H1 (cell line): ENCODE measurements around the gene SVIL. TPM values are rescaled to one million over a fixed set of nuclear protein-coding genes. Genes with fewer than 3 reads are reported as not detected.

ENCODE experiments used
- CTCF ChIA-PET: fragments of 300-600 bp; sonication (Branson Sonifier 250); formaldehyde crosslinking; loops from one replicate; lab custom pipeline; 2021; ENCODE audit not compliant: partially characterized antibody; lab: Charles Lee
- POLR2A ChIA-PET: fragments of 300-600 bp; sonication (Branson Sonifier 250); formaldehyde crosslinking; loops from one replicate; lab custom pipeline; 2021; ENCODE audit warnings: inconsistent platforms; ENCODE audit not compliant: partially characterized antibody; lab: Charles Lee
- DNase-seq, 2 experiments: peaks; one replicate each; pipeline versions ENCODE4 v3.0.0 to v3.0.0-alpha.2; 2010 to 2022; ENCODE audit warnings: low spot score in 2 of 2, low read depth in 1 of 2, mixed read lengths in 1 of 2
- FAIRE-seq: peaks from 2 replicates; lab custom pipeline; 2011; peaks lifted over from hg19 to GRCh38; lab: Jason Lieb, UNC
- H2AFZ ChIP-seq: 2 replicates; pipeline ENCODE4 v1.8.1; 2012; ENCODE audit warnings: low read length, inconsistent platforms
- H2AK5ac ChIP-seq: 2 replicates; pipeline ENCODE4 v1.6.1; 2013; ENCODE audit warnings: low read depth, low read length
- H2BK120ac ChIP-seq: replicated peaks from 2 replicates; pipeline ENCODE3; 2013; ENCODE audit warnings: low read depth, low read length, inconsistent platforms
- H2BK12ac ChIP-seq: 2 replicates; pipeline ENCODE4 v1.6.1; 2013; ENCODE audit warnings: low read depth, low read length
- H2BK15ac ChIP-seq: 2 replicates; pipeline ENCODE4 v1.6.1; 2013; ENCODE audit warnings: low read length
- H2BK20ac ChIP-seq: 2 replicates; pipeline ENCODE4 v1.6.1; 2013; ENCODE audit warnings: low read length
- H2BK5ac ChIP-seq: 2 replicates; pipeline ENCODE4 v1.6.1; 2013; ENCODE audit warnings: low read depth, low read length
- H3K14ac ChIP-seq: 2 replicates; pipeline ENCODE4 v1.6.1; 2013; ENCODE audit warnings: inconsistent platforms; ENCODE audit not compliant: insufficient read length
- H3K18ac ChIP-seq: 2 replicates; pipeline ENCODE4 v1.6.1; 2013; ENCODE audit warnings: low read length; ENCODE audit errors: extremely low read depth
- H3K23ac ChIP-seq: 2 replicates; pipeline ENCODE4 v1.6.1; 2013; ENCODE audit warnings: inconsistent platforms; ENCODE audit not compliant: insufficient read length
- H3K23me2 ChIP-seq: 2 replicates; pipeline ENCODE4 v1.6.1; 2013; ENCODE audit warnings: low read depth, low read length
- H3K27ac ChIP-seq: 2 replicates; pipeline ENCODE4 v1.6.1; 2011; ENCODE audit warnings: low read depth, low read length, inconsistent platforms
- H3K27me3 ChIP-seq, 4 experiments: replicated peaks in 1 of 4; 1 replicate in 1 of 4; 2 replicates in 3 of 4; pipeline versions ENCODE4 v1.6.1 to v1.8.1; 2011 to 2013; ENCODE audit warnings: low read length in 3 of 4, mild to moderate bottlenecking in 3 of 4, inconsistent platforms in 2 of 4, mixed read lengths in 2 of 4, moderate library complexity in 1 of 4; ENCODE audit not compliant: control insufficient read depth in 3 of 4, insufficient read depth in 3 of 4; ENCODE audit errors: extremely low read depth in 1 of 4
- H3K36me3 ChIP-seq, 4 experiments: 2 replicates each; pipeline versions ENCODE4 v1.6.1 to v1.8.1; 2011 to 2013; ENCODE audit warnings: mild to moderate bottlenecking in 4 of 4, low read length in 3 of 4, moderate library complexity in 2 of 4, control low read depth in 1 of 4, inconsistent platforms in 1 of 4; ENCODE audit not compliant: insufficient read depth in 4 of 4, control insufficient read depth in 2 of 4
- H3K4ac ChIP-seq: replicated peaks from 2 replicates; pipeline ENCODE3; 2013; ENCODE audit warnings: low read length, low read depth, mixed read lengths, inconsistent platforms; ENCODE audit not compliant: insufficient read length
- H3K4me1 ChIP-seq, 4 experiments: replicated peaks in 1 of 4; 1 replicate in 1 of 4; 2 replicates in 3 of 4; pipeline versions ENCODE4 v1.6.1 to v1.8.1; 2011 to 2013; ENCODE audit warnings: low read length in 3 of 4, inconsistent platforms in 2 of 4, mixed read lengths in 1 of 4; ENCODE audit not compliant: insufficient read depth in 4 of 4, control insufficient read depth in 3 of 4
- H3K4me2 ChIP-seq, 2 experiments: 2 replicates each; pipeline versions ENCODE4 v1.6.1 to v1.8.1; 2011 to 2013; ENCODE audit warnings: low read depth in 2 of 2, low read length in 2 of 2, control low read depth in 1 of 2, inconsistent platforms in 1 of 2, mild to moderate bottlenecking in 1 of 2; ENCODE audit not compliant: insufficient read depth in 1 of 2
- H3K4me3 ChIP-seq, 4 experiments: fragments of 200-600, 300-600 bp in 1 of 4; sonication (generic), shearing (Covaris generic), sonication (Bioruptor Twin) in 1 of 4; 2 replicates each; pipeline versions ENCODE4 v1.5.1 to v1.8.1; 2011 to 2016; ENCODE audit warnings: low read length in 4 of 4, low read depth in 3 of 4, control low read depth in 2 of 4, inconsistent platforms in 2 of 4, mild to moderate bottlenecking in 2 of 4, mixed read lengths in 1 of 4, moderate library complexity in 1 of 4; ENCODE audit not compliant: insufficient read depth in 2 of 4; ENCODE audit errors: extremely low read depth in 1 of 4
- H3K56ac ChIP-seq: replicated peaks from 2 replicates; pipeline ENCODE3; 2013; ENCODE audit warnings: low read depth, mild to moderate bottlenecking, mixed read lengths, low read length, inconsistent platforms; ENCODE audit not compliant: insufficient read length
- H3K79me1 ChIP-seq: 2 replicates; pipeline ENCODE4 v1.6.1; 2013; ENCODE audit warnings: low read depth, low read length, control low read depth
- H3K79me2 ChIP-seq, 2 experiments: 2 replicates each; pipeline versions ENCODE4 v1.6.1 to v1.8.1; 2012 to 2013; ENCODE audit warnings: low read length in 2 of 2, mild to moderate bottlenecking in 2 of 2, inconsistent platforms in 1 of 2; ENCODE audit not compliant: insufficient read depth in 2 of 2, control insufficient read depth in 1 of 2
- H3K9ac ChIP-seq, 4 experiments: replicated peaks in 1 of 4; 1 replicate in 1 of 4; 2 replicates in 3 of 4; pipeline versions ENCODE4 v1.6.1 to v1.8.1; 2011 to 2013; ENCODE audit warnings: low read depth in 3 of 4, low read length in 3 of 4, control low read depth in 2 of 4, mild to moderate bottlenecking in 2 of 4, moderate library complexity in 2 of 4, inconsistent platforms in 1 of 4; ENCODE audit errors: extremely low read depth in 1 of 4
- H3K9me3 ChIP-seq, 2 experiments: 2 replicates each; pipeline versions ENCODE4 v1.6.1 to v1.8.1; 2012 to 2013; ENCODE audit warnings: mild to moderate bottlenecking in 2 of 2, moderate library complexity in 2 of 2, control low read depth in 1 of 2, inconsistent platforms in 1 of 2, low read depth in 1 of 2, low read length in 1 of 2, mixed read lengths in 1 of 2; ENCODE audit not compliant: insufficient read depth in 2 of 2
- H4K20me1 ChIP-seq, 2 experiments: replicated peaks in 1 of 2; 2 replicates each; pipeline versions ENCODE3 to v1.8.1; 2011 to 2013; ENCODE audit warnings: inconsistent platforms in 2 of 2, low read length in 2 of 2, mild to moderate bottlenecking in 1 of 2; ENCODE audit not compliant: insufficient read depth in 2 of 2, control insufficient read depth in 1 of 2
- H4K5ac ChIP-seq: 2 replicates; pipeline ENCODE4 v1.6.1; 2013; ENCODE audit warnings: low read length, low read depth, mixed read lengths, inconsistent platforms; ENCODE audit not compliant: insufficient read length
- H4K8ac ChIP-seq: 2 replicates; pipeline ENCODE4 v1.8.0; 2013; ENCODE audit warnings: mild to moderate bottlenecking, moderate library complexity, low read length, inconsistent platforms; ENCODE audit not compliant: insufficient read depth; ENCODE audit errors: extremely low read depth
- H4K91ac ChIP-seq: replicated peaks from 2 replicates; pipeline ENCODE3; 2013; ENCODE audit warnings: low read length, mixed read lengths, inconsistent platforms; ENCODE audit not compliant: insufficient read length
- TCF12 ChIP-seq: IDR thresholded peaks from 2 replicates; pipeline ENCODE4 v1.6.1; 2011; ENCODE audit warnings: low read depth, mild to moderate bottlenecking, low read length
- WGBS, 2 experiments: shearing (Covaris generic) in 1 of 2; methylation state at CpG; one replicate each; pipeline versions ENCODE4 v1.1.6 to v1.1.7; 2013 to 2015; ENCODE audit warnings: low lambda C conversion rate in 2 of 2, mixed read lengths in 2 of 2, inconsistent platforms in 1 of 2, low coverage in 1 of 2, missing lambda C conversion rate in 1 of 2; ENCODE audit not compliant: insufficient replicate concordance in 2 of 2, insufficient coverage in 1 of 2, insufficient read length in 1 of 2; ENCODE audit errors: extremely low coverage in 1 of 2, missing lambda C conversion rate in 1 of 2; 5-methylcytosine and 5-hydroxymethylcytosine counted together
- polyA plus RNA-seq, 7 experiments: library from polyadenylated mRNA; depleted of rRNA in 3 of 7; stranded (reverse) in 5 of 7; unstranded in 2 of 7; fragments of >200 nt in 5 of 7; fragments of 200-250 nt in 2 of 7; gene quantifications; 1 replicate in 5 of 7; 2 replicates in 1 of 7; 4 replicates in 1 of 7; pipeline versions ENCODE4 v1.2.1 to v1.2.3, GENCODE V29; 2011 to 2013; ENCODE audit warnings: missing spikeins in 2 of 7, mixed read lengths in 2 of 7
- total RNA-seq: library from RNA; stranded (reverse); fragmentation: NEBNext Ultra II Directional; extraction: Animal tissue kit (Norgen Biotek cat#: 25700); gene quantifications from 2 replicates; pipeline ENCODE4 v1.2.1, GENCODE V29; 2021
- TF ChIP-seq, protein P1 (sequence below), 3 experiments: IDR thresholded peaks; 1 replicate in 2 of 3; 2 replicates in 1 of 3; pipeline versions ENCODE4 v1.5.1 to v1.6.1; 2011; ENCODE audit warnings: low read length in 3 of 3, mild to moderate bottlenecking in 3 of 3, inconsistent platforms in 2 of 3, low read depth in 1 of 3, moderate library complexity in 1 of 3; ENCODE audit not compliant: insufficient read depth in 1 of 3; ENCODE audit errors: control extremely low read depth in 1 of 3

SVIL gene
- total and polyA plus RNA-seq, 2 of the 8 experiments (the other 6 are each of a cell fraction or from before 2014, with no cell fraction given), result 4.7 to 15.4 TPM

DNA sequence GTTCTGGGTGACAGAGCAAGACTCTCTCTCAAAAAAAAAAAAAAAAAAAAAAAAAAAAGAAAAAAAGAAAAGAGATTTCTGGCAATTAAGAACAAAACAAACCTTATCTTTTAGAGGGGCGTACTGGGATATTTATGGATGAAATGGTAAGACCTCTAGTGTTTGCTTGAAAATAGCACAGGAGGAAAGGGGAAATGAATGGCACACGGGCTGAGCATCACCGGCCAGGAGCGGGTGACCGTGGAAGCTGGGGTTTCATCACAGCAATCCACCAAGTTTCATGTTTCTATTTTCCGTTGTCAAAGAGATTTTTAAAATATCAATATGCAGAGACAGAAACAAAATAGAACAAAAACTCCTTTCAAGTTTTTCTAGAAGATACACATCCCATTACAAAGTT is 105.6 kb downstream of the SVIL start:
- no peak overlapping the region for H2BK15ac ChIP-seq
- H3K36me3 ChIP-seq, result peaks cover 0 to 4% (median 2%) of the 10 kb centered on the region in 4 experiments; a peak in 2 of 8 replicates
- no peaks in the 10 kb centered on the region for H3K79me1 ChIP-seq
- no peak overlapping the region for H3K18ac ChIP-seq
- no peaks in the 10 kb centered on the region for H3K23me2 ChIP-seq
- H2BK12ac ChIP-seq, result no peak overlapping the region
- POLR2A ChIA-PET, result no interaction called here
- no peak overlapping the region for H3K14ac ChIP-seq
- no peak overlapping the region for H2AK5ac ChIP-seq
- 87% methylated on average over 6 of the region's 6 CpGs; no CpG with 5 or more reads in 1 of the 2 experiments for WGBS, 2 experiments
- H4K91ac ChIP-seq, result no peak overlapping the region
- no peak overlapping the region for H3K27ac ChIP-seq
- H3K4me3 ChIP-seq, result no peak overlapping the region
- H3K56ac ChIP-seq, result no peak overlapping the region
- H4K5ac ChIP-seq, result no peak overlapping the region
- no peak overlapping the region for H2BK5ac ChIP-seq
- no peaks in the 10 kb centered on the region for H3K79me2 ChIP-seq
- H4K20me1 ChIP-seq, result peaks cover 2 to 3% of the 10 kb centered on the region in 2 experiments
- H3K9me3 ChIP-seq, result no peaks in the 10 kb centered on the region
- H3K4ac ChIP-seq, result no peak overlapping the region
- H2BK20ac ChIP-seq, result no peak overlapping the region
- no peak overlapping the region for H3K9ac ChIP-seq
- no peak overlapping the region for H2AFZ ChIP-seq
- peaks cover 0 to 8% (median 5%) of the 10 kb centered on the region in 4 experiments; a peak in 6 of 7 replicates for H3K4me1 ChIP-seq
- no peak for FAIRE-seq
- no peak overlapping the region for H4K8ac ChIP-seq
- H3K27me3 ChIP-seq, result no peaks in the 10 kb centered on the region
- TF ChIP-seq, protein P1, sequence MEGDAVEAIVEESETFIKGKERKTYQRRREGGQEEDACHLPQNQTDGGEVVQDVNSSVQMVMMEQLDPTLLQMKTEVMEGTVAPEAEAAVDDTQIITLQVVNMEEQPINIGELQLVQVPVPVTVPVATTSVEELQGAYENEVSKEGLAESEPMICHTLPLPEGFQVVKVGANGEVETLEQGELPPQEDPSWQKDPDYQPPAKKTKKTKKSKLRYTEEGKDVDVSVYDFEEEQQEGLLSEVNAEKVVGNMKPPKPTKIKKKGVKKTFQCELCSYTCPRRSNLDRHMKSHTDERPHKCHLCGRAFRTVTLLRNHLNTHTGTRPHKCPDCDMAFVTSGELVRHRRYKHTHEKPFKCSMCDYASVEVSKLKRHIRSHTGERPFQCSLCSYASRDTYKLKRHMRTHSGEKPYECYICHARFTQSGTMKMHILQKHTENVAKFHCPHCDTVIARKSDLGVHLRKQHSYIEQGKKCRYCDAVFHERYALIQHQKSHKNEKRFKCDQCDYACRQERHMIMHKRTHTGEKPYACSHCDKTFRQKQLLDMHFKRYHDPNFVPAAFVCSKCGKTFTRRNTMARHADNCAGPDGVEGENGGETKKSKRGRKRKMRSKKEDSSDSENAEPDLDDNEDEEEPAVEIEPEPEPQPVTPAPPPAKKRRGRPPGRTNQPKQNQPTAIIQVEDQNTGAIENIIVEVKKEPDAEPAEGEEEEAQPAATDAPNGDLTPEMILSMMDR (IDR thresholded peaks at IDR 0.05; ENCODE audit: control extremely low read depth in 1 of 3, insufficient read depth in 1 of 3, low read depth in 1 of 3, low read length in 3 of 3), result peak in 1 of 3 experiments; percentile 22; a peak in 1 of 4 replicates
- no peak for TF ChIP-seq TCF12
- H2BK120ac ChIP-seq, result no peak overlapping the region
- H3K23ac ChIP-seq, result no peak overlapping the region
- no peak overlapping the region for H3K4me2 ChIP-seq
- no peak for DNase-seq
- CTCF ChIA-PET, result interaction anchor here (0.6 to 4.1 kb wide), 8 partner anchors 11 to 136 kb away, joined by 3 to 16 read pairs (median 3); no protein-coding TSS in a partner anchor
